ENCODE data around the gene PLA2G12A. TPM values are rescaled to one million over a fixed set of nuclear protein-coding genes. Genes with fewer than 3 reads are reported as not detected.

PLA2G12A gene
- total and polyA plus RNA-seq, 9 of the 15 experiments (the other 6 are each of a cell fraction or from before 2014, with no cell fraction given), result 24.2 to 226 (median 80.5) TPM

GRCh38 chr4:109702950-109703663 is 26.8 kb downstream of the PLA2G12A start, which contains the start of gene CASP6 (continued):
- no peak for TF ChIP-seq E2F8 (IDR thresholded peaks at IDR 0.05; ENCODE audit: low read depth, partially characterized antibody)
- no peak for TF ChIP-seq HES1 (IDR thresholded peaks at IDR 0.05; ENCODE audit: low read depth)
- peak; percentile 51; the same call in 1 of the 2 replicates for TF ChIP-seq MYC (IDR thresholded peaks at IDR 0.05; ENCODE audit: low read depth, low read length)
- TF ChIP-seq MYC (CRISPR knock-in tag; IDR thresholded peaks at IDR 0.05; ENCODE audit: borderline replicate concordance, low read depth), result no peak
- TF ChIP-seq KDM5B (IDR thresholded peaks at IDR 0.05; ENCODE audit: insufficient replicate concordance, low read depth, low read length), result peak; percentile 65
- 0 out of 2 replicates have a peak, but pooled peaks have one; percentile 5 for TF ChIP-seq ZNF354B (CRISPR knock-in tag; IDR thresholded peaks at IDR 0.05)
- TF ChIP-seq FOXO4 (CRISPR knock-in tag; IDR thresholded peaks at IDR 0.05), result no peak
- TF ChIP-seq FIP1L1 (IDR thresholded peaks at IDR 0.05; ENCODE audit: low read depth, low read length, poor library complexity, severe bottlenecking), result peak; percentile 59
- TF ChIP-seq SAFB (IDR thresholded peaks at IDR 0.05; ENCODE audit: borderline replicate concordance, low read depth, low read length), result peak; percentile 70
- TF ChIP-seq ZC3H4 (CRISPR knock-in tag; IDR thresholded peaks at IDR 0.05; ENCODE audit: borderline replicate concordance), result no peak
- peak; percentile 40 to 60; a peak in 2 of 4 replicates for TF ChIP-seq SIN3A (IDR thresholded peaks at IDR 0.05; ENCODE audit: borderline replicate concordance in 2 of 2, control insufficient read depth in 1 of 2, low read depth in 2 of 2, low read length in 2 of 2)
- no peak; the same call in 1 of the 2 replicates for TF ChIP-seq E2F3 (CRISPR knock-in tag; IDR thresholded peaks at IDR 0.05)
- TF ChIP-seq CCAR2 (IDR thresholded peaks at IDR 0.05; ENCODE audit: low read depth, low read length), result no peak
- TF ChIP-seq NFYB (IDR thresholded peaks at IDR 0.05; ENCODE audit: extremely low read depth, insufficient read length), result no peak
- TF ChIP-seq SMARCC2 (IDR thresholded peaks at IDR 0.05; ENCODE audit: low read depth), result no peak
- no peak for TF ChIP-seq ETV6 (IDR thresholded peaks at IDR 0.05; ENCODE audit: borderline replicate concordance in 1 of 2, low read depth in 2 of 2, low read length in 1 of 2)
- TF ChIP-seq ETV6 (CRISPR knock-in tag; IDR thresholded peaks at IDR 0.05; ENCODE audit: borderline replicate concordance), result no peak
- peak; percentile 66 for TF ChIP-seq ELF1 (tag; IDR thresholded peaks at IDR 0.05)
- peak; percentile 85; the same call in 1 of the 2 replicates for TF ChIP-seq TGIF2 (CRISPR knock-in tag; IDR thresholded peaks at IDR 0.05)
- TF ChIP-seq XRCC3 (IDR thresholded peaks at IDR 0.05), result no peak
- no peak for TF ChIP-seq ZKSCAN3 (CRISPR knock-in tag; IDR thresholded peaks at IDR 0.05)

Data from K562 (cell line).